ENCODE results near the gene AMACR.
A peak's percentile ranks its signal among the peaks of the same experiment; 100 is the strongest.

AMACR gene

DNA sequence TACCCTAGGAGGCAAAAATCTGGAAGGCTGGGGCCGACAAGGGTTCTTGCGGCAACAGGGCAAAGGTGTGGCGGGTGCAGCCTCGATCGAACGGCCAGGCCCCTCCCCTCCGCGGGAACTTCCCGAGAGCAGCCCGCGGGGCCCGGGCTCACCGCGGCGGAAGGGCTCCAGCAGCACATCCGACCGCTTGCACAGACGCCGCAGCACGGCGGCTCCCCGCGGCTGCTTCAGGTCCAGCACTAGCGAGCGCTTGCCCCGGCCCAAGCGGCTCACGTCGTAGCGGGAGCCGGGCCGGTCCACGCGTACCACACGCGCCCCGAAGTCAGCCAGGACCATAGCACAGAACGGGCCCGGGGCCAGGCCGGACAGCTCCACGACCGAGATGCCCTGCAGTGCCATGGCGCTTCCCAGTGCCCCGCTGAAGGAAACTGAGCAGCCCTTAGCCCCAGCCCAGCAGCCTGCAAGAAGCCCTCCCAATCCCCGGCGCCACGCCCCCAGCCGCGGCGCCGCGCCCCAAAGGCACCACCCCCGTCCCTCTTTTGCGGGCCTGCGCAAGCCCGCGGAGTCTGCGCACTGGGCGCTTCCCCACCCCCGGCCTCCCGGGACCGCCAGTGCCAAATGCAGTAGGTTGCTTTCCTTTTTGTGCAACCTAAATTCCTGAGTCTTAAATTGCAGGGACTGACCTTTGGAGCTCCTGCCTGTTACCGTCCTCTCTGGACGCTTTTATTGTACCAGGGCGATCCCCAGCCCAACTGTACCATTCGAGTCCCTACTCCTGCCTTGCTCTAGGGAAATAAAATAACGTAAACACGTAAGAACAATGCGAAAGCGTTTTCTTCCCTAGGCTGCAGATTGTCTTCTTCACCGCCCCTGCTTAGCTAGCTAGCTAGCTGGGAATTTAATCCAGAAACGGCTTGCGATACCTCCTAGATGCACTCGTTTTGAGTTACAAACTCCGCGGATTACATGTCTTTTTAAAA lies at the start of gene AMACR:
AMACR (minus strand) TSS at position 430 of the 980 bp plus-strand sequence; CDS start at position 399, 31 bp downstream.
- peak; percentile 91 for DNase-seq

DNA sequence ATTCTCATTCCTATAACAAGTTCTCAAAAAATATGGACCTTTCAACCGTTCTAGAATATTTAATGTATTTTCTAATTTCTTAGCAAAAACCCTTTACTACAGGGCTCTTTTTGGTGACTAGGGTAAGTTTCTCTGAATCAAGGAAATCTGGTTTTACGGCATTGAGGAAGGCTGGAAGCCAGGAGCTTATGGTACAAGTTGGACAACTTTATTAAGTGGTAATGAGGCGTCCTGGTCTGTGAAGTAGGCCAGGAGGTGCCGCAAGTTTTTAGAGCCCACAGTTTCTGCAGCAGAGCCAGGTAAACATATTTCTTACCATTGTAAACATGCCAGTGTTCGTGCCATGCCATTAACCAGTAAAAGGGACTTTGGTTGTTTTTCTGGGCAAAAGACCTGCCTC lies 49.7 kb upstream of the AMACR start:
- no peak for DNase-seq

DNA sequence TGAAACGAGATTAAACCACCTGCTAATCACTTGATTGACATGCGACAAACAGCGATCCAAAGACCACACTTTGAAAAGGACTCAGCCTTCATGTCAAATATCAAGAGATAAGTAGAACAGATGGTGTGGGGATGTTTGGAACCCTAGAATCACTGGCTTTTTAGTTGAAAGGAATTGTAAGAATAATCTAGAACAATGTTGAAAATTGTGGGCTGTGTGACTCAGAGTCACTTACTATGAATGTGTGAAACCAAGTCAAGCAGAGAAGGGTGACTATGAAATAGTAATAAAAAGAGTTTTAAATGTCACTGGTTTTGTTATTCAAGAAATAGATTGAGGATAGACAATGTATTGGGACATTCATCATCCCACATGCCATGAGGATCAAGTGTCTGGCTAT lies 49.3 kb upstream of the AMACR start:
- DNase-seq = no peak

DNA sequence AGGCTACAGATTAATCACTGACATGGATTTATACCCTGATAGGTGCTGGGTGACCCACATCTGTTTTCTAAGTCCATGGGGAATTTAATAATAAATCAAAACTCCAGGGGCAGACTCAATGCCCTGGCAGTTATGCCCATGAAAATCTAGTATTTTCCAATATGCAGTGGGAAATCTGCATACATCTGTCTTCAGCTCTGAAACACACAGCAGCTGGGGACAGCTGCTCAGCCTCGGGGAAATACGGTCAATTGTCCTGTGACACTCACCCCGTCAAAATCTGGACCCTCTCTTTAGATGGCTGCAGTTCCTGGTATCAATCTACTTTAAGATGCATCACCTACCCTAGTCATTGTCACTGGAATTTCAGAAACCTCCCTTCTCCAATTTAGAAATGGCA lies 47.8 kb upstream of the AMACR start:
- no peak for DNase-seq

DNA sequence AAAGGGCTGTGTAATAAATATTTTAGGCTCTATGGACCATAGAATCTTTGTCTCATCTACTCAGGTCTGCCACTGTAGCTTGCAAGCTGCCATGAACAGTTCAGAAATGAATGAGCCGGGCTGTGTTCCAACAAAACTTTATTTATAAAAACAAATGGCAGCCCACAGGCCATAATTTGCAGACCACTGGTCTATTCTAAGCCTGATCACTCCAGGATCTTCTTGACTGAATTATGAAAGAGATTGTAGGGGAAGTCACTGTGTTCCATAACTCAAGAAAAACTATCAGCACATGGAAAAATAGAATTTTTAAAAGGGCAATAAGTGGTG lies 46.5 kb upstream of the AMACR start:
- DNase-seq = no peak

DNA sequence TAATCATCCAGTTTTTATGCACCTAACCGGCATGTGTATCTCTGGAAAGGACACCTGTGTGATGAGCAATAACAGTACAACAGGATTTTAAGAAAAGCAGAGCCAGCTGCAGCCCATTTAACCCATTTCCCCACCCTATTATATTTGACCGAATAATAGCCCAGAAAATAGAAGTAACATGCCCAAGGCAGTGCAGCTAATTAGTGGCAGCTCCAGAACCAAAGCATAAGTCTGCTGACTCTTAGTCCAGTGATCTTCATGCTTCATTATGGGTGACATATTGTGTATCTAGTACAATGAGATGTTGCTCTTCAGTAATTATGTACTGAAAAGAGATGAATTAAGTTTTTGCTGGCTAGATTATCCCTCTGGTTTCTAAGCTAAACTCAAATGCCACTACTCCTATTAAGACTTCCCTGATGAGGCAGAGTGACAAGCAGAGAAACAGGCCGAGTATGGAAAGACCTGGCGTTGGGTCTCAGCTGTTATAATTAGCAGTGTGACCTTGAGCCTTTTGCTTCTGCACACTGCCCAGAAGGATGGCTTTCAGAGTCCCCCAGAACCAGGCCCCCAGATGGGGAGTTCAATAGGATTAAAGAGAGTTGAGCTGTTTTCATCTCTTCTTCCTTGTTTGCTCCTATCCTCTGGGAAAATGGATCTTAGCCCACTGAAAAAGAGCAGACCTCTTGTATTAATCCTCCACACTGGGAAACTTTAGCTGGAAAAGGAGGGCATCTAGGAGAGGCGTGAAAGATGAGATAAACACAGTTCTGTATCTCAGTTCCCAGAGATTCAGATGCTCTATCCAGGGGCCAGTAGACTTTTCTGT lies 45.9 kb upstream of the AMACR start:
- no peak for DNase-seq

DNA sequence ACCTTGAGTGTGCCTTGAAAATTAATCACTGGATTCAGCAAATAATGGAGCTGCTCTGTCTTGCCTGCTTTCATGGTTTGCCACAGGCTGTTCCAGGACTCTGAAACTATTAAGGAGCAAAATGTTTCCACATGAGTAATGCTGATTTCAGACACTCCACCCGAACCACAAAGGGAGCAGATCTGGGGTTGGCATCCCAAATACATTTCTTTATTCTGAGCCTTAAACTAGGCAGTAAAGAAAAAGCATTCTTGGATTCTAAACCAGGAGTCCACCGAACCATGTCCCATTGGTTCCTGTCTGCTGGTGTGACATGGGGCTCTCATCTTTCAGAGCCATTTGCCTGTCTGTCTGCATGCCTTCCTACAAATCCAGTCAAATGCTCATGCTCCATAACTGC lies 45.3 kb upstream of the AMACR start:
- no peak for DNase-seq

DNA sequence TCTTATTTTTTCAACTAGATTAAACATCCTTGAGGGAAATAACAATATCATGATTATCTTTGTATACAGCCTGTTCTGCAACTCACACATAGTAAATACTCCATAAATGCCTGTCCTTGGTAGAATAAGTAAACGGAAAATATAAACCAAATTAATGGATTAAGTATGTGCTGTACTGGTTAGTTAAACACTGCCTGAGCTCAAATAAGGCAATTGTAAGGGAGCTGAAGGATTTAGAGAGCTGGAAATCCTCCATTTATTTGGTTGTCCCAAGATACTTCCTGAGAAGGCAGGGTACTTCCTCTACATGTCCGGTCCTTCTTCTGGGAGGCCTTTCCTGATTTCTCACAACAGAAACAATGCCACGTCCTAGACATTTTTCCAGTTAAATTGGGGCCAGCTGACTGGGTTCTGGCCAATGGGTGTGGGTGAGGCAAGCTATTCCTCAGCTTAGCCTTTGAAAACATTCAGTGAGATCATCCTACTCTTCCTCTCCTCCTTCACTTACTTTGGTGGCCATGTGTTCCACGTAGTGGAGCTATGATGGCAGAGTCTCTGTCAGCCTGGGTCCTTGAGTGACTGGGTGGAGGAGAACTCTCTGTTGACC lies 43.6 kb upstream of the AMACR start:
- no peak for DNase-seq

DNA sequence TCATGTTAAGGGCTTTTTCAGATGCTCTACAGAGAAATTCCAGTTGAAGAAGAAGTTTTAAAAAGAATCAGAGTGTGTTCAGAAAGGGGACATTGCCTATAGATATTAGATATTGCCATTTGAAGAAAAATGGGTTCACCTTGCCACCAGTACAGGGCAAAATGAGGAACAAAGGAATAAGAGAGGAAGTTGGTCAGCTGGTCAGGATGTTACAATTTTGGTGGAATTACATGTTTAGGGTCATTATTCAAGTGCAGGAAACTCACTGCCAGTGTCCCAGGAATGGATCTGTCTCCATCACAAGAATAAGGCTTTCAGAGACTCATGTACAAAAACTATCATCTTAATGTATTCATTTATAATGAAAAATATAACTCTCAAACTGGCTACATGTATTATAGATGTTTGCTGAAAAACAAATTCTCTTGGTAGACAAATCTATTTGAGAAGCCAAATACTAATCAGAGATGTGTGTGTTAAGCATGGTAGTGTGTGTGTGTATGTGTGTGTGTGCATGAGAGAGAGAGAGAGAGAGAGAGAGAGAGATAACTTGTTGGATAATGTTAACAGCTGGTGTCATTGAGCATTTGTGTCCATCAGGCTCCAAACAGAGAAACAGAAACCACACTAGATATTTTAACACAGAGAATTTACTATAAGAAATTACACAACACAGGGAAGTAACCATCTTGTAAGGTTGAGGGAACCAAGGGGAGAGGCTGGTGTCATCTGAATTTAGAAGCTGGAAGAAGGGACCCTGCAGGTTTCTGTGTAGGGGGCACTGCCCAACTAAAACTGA lies 40.1 kb upstream of the AMACR start:
- no peak for DNase-seq

DNA sequence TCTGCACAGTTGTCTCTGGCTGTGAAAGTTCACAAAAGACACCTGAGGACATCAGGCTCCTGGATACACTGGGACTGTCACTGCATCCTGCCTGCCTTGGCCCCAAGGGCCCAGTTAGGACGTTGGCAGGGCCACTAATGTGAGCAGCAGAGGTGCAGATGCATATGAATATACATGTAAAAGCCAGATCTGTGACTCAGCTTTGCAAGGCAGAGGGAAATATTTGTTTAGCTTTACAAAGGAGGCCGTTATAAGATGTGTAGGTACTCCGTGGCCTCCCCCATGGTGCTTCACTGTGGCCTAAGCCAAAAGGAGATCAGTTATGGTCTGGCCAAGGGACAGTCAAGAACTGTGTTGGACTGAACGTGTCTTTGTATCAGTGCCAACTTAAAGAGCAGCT lies 39.3 kb upstream of the AMACR start:
- no peak for DNase-seq

DNA sequence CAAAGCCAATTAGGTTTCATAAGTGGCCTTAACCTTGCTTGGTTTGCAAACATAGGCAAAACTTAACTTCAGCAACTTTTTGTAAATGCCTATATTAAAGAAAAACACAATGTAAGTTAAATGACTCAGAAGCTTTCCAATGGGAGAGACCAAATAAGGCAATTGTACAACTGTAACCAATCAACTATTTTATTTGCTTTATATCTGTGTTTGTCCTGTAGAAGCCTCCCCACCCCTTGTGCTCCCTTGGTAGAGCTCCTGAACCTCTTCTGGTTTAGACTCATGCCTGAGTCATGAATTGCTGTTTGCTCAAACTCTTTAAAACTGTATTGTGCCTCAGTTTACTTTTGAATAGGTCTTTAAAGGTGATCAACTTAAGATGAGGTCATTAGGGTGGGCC lies 38.1 kb upstream of the AMACR start:
- no peak for DNase-seq

DNA sequence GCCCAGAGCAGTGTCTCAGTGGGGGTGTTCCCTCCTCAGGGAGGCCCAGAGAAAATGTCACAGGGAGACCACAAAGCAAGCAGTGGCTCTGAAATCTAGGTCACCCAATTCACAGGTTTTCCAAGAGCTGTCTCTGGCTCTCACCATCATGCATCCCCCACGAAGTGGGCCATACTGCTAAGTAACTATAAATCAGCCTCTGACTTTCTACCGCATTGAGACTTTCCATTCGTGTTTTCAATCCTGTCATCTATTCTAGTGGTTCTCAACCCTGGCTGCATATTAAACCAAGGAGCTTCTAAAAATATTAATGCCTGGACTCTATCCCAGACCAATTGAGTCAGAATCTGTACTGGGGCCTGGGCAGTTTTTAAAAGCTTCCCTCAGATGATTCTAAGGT lies 37.2 kb upstream of the AMACR start:
- DNase-seq = no peak

DNA sequence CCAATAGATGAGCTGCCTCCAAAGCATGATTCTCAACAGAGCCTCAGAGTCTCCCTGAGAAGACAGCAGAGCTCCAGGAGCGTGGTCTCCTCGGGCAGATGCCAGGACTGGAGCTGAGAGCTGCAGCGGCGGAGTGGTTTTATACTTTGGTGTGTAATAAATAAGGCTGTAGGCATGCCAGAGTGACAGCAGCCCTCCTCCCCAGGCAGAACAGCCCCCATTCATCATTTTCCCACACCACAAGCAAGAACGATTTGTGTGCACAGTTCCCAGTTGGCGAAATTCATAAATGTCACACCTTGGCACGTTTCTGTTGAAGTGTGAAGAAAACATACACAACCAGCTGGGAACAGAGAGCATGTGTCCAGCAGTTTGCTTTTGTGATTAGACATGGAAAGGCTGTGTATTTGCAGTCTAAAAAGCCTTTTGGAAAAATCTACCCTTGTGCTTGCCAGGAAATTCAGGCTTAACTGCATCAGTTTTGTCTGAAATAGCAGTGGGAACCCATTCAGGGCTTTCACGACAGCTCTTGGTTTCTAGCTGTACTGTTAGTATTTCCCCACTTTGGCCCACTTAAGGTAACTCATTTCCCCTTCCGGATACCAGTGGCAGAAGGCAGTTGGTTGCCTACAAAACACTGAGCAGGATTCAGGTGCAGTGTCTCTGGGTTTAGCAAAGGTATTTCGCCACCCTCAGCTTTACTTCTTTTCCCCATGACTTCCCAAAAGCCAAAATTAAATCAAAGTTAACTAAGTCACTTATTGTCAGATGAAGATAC lies 35.4 kb upstream of the AMACR start, which contains the start of gene C1QTNF3:
C1QTNF3 (minus strand) TSS at position 115 of the 778 bp plus-strand sequence; CDS start at position 27, 88 bp downstream.
- no peak for DNase-seq

DNA sequence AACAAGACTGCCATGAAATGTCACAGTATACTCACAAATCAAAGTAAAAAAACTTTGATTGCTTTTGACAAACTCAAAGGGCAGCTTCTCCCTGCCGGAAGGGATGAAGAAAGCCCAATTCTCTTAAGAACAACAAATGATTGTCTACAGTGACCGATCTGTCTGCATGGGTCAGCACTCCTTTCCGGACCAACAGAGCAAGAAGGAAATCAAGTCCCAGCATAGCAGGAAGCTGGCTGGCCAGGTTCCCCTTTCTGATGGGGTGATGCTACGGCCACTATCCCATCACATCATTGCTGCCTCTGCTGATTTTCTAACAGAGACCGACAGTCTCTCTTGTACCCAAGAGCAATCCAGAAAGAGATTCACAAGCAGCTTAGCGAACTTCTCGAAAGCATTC lies 34.5 kb upstream of the AMACR start:
- peak; percentile 55 for DNase-seq

DNA sequence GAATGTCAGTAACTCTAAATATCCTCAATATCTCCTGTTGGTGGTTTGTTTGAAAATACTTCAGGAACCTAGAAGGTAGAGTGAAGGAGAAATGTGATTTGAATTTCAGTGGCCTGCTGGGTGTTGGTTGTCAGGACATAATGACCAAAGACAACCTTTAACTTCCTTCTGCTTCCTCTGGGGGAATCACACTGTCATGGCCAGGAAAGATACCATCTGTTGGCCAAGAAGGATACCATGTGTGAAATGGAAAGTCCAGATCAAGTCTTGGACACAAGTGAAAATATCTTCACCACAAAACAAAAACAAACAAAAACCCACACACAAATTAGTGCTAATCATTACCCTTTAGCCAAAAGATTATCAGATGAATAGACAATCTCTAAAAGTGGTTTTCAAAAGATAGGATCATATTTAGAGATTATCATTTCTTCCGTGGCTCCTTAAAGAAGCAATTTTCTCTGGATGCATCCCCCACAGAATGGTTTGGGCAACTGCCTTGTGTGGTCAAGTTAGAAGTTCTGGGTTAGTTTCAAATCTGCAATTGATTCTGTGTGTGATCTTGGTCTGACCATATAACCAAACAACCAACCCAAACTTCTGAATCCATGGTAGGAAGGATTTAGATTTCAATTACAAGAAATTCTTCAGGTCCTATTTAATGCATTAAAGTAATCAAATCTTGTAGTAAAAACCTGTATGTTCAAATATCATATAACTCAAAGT lies 33.6 kb upstream of the AMACR start:
- DNase-seq = no peak

DNA sequence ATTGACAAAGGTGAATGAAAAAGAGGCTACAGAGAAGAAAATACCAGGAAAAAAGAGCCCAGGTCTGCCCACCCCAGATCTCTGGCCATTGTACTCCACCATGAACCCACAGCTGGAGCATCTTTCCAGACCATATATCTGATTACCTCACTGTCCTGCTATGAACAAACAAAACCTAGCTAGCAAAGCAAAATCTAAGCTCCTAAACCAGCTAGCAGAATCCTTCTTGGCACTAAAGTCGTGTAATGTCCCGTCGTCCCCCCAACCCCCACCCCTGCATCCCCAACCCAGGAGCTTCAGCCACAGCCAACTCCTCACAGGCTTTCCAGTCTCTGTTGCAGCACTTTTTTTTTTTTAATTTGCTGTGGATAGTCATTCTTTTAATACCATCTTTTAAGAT lies 32.6 kb upstream of the AMACR start:
- DNase-seq = peak; percentile 14

DNA sequence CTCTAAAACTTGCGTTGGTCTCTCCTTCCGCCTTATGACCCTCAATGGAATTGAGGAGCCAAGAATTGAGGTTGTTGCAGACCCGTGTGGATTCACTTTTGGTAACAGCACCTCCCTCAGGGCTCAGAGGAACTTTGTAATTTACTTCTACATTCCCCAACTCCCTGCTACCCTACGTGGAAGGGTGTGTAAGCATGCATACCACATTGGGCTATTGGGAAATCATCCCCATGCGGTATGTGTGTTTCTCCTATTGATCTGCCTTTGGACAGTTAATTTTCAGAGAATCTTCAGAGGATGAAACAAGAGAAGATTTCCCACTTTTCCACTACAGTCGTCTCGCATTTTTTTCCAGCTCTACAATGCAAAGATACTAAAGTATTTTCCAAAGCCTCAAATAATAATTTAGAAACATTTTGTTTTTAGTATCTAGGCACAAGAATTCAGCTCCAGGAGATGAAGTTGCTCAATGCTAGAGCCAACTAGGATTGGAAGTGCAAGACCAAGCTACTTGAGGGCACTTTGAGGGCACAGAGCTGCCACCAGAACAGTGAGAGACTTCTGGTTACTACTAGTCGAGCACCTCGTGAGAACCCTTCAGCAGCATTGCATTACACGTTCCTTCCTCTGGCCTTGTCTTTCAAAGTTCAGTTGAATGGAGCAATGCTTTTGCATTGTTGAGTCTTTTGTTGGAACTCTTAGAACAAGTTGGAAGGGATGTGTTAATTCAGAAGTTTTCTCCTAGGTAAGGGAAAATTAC lies 31.7 kb upstream of the AMACR start:
- DNase-seq = no peak

DNA sequence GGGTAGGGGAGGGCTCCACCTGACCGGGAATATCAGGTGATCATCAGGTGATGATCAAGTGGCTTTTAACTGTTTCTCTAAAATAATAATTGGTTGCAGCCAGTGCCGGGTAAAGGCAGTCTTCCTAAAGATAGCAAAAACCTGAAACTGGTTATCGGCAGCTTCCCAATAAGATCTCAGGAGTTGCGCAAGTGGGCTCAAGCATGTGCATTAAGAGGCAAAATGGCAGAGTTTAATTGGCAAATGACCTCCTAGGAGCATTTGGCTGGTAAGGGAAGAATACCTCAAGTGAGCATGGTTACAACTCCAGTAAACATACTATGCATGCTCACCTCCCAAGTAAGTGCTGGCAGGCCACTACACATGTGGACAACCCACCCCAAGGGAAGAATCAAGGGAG lies 31.0 kb upstream of the AMACR start:
- DNase-seq = no peak

DNA sequence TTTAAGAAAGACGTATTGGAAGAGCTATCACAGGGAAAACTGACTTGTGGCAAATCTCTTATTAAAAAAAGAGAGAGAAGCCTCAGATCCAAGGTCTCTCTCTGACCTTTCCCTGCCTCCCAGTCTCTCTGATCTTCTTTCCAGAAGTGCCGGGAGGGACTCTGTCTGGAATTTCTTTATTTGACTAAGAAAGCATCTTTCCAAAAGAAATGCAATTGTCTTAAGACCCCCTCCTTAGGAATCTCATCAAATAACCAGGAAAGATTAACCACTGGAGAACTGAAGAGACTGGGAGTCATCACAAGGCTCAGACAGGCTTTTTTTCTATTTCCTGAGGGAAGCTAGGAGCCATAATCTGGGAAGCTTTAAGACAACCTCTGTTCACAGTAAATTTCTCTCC lies 30.5 kb upstream of the AMACR start:
- no peak for DNase-seq

DNA sequence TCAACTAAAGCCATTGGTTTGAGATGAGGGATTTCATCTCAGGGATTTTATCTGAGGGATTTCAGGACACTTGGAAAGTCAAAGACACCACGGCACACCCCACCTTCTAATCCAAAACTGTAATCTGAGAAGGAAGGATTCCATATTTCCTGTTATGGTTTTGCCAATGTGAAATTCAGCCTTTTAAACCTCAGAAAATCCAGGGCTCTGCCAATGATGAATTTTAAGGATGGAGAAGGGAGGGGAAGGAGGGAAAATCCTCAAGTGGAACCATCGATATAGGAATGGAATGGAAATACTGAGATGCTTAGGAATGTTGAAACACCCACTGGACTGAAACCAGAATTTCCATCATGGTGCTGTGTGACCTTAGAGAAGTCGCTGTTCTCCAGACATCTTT lies 29.9 kb upstream of the AMACR start:
- DNase-seq = no peak

Measured in kidney glomerular epithelial cell (primary cell).